Measurements from ENCODE around the gene PDIA6. TPM values are rescaled to one million over a fixed set of nuclear protein-coding genes. Genes with fewer than 3 reads are reported as not detected.
"Not testable (repeated sequence)": the region's sequence is repeated elsewhere in the genome, so short reads cannot be mapped to it uniquely, and the experiment has no call there.

PDIA6 gene
- total RNA-seq, 6 experiments from 2014 or later = 141 to 232 (median 191) TPM

GRCh38 chr2:10811517-10811916 is 1.1 kb downstream of the PDIA6 start:
- Histone ChIP-seq H3K36me3 (peaks cover 0 to 3% (median 0%) of the 10 kb centered on the region in 4 donors), H3K4me3 (peak overlapping the region; percentile 72 to 98 (median 82)), H3K27ac (peak overlapping the region; percentile 84 to 95 (median 94)), H3K4me1 (peaks cover 0 to 30% (median 11%) of the 10 kb centered on the region in 4 donors), H3K27me3 (no peaks in the 10 kb centered on the region), H3K9me3 (no peaks in the 10 kb centered on the region)
- WGBS (ENCODE audit: insufficient coverage, low coverage, low lambda C conversion rate, missing lambda C conversion rate) = 4% methylated on average over 5 of the region's 14 CpGs
- intact Hi-C loops (cut with DNase I) = no loop called here
- ATAC-seq = no peak
- TF ChIP-seq POLR2A (IDR thresholded peaks at IDR 0.05) (no peak), CTCF (IDR thresholded peaks at IDR 0.05) (no peak)
- no peak for DNase-seq

- H3K4me1 ChIP-seq = peaks cover 0 to 30% (median 11%) of the 10 kb centered on the region in 4 donors
- H3K9me3 ChIP-seq = no peaks in the 10 kb centered on the region
- peaks cover 0 to 3% (median 0%) of the 10 kb centered on the region in 4 donors for H3K36me3 ChIP-seq
- no peaks in the 10 kb centered on the region for H3K27me3 ChIP-seq
- TF ChIP-seq CTCF (IDR thresholded peaks at IDR 0.05) (no peak), POLR2A (IDR thresholded peaks at IDR 0.05) (no peak)
- WGBS (ENCODE audit: insufficient coverage, low coverage, low lambda C conversion rate, missing lambda C conversion rate) = 28% methylated on average over 8 of the region's 8 CpGs
- intact Hi-C loops (cut with DNase I) = no loop called here
- DNase-seq (no peak), ATAC-seq (peak in 1 of 4 donors; percentile 21)
- H3K27ac ChIP-seq = peak overlapping the region in 1 of 3 donors; percentile 84
- H3K4me3 ChIP-seq = peak overlapping the region; percentile 1 to 98 (median 72)
Observed at GRCh38 chr2:10810202-10811161, 2.1 kb downstream of the PDIA6 start.

GRCh38 chr2:10806543-10806942 is 6.0 kb downstream of the PDIA6 start:
- Histone ChIP-seq H3K27ac (no peak overlapping the region), H3K36me3 (peaks cover 0 to 13% (median 3%) of the 10 kb centered on the region in 4 donors), H3K27me3 (no peaks in the 10 kb centered on the region), H3K4me1 (peaks cover 0 to 34% (median 11%) of the 10 kb centered on the region in 4 donors), H3K4me3 (no peak overlapping the region), H3K9me3 (no peaks in the 10 kb centered on the region)
- TF ChIP-seq POLR2A (IDR thresholded peaks at IDR 0.05) = no peak
- TF ChIP-seq CTCF (IDR thresholded peaks at IDR 0.05) = no peak
- DNase-seq = no peak
- 86% methylated on average over 3 of the region's 3 CpGs for WGBS (ENCODE audit: insufficient coverage, low coverage, low lambda C conversion rate, missing lambda C conversion rate)
- intact Hi-C loops (cut with DNase I) = no loop called here
- no peak for ATAC-seq

GRCh38 chr2:10805990-10806389 is 6.6 kb downstream of the PDIA6 start:
- Histone ChIP-seq H3K36me3 (peaks cover 0 to 19% (median 6%) of the 10 kb centered on the region in 4 donors), H3K4me1 (peaks cover 0 to 31% (median 10%) of the 10 kb centered on the region in 4 donors)
- H3K9me3 ChIP-seq; H3K27ac ChIP-seq; H3K4me3 ChIP-seq; H3K27me3 ChIP-seq; DNase-seq; ATAC-seq; intact Hi-C loops (cut with DNase I): not testable (repeated sequence)
- 58% methylated on average over 2 of the region's 6 CpGs for WGBS (ENCODE audit: insufficient coverage, low coverage, low lambda C conversion rate, missing lambda C conversion rate)

GRCh38 chr2:10802657-10803056 is 9.9 kb downstream of the PDIA6 start:
- H3K9me3 ChIP-seq = no peaks in the 10 kb centered on the region
- intact Hi-C loops (cut with DNase I) = no loop called here
- WGBS (ENCODE audit: insufficient coverage, low coverage, low lambda C conversion rate, missing lambda C conversion rate) = 94% methylated on average over 4 of the region's 8 CpGs
- H3K27ac ChIP-seq = no peak overlapping the region
- no peak for TF ChIP-seq POLR2A (IDR thresholded peaks at IDR 0.05)
- no peaks in the 10 kb centered on the region for H3K27me3 ChIP-seq
- DNase-seq (no peak), ATAC-seq (no peak)
- H3K4me3 ChIP-seq = no peak overlapping the region
- peaks cover 0 to 6% (median 2%) of the 10 kb centered on the region in 4 donors for H3K4me1 ChIP-seq
- H3K36me3 ChIP-seq = peaks cover 0 to 45% (median 7%) of the 10 kb centered on the region in 4 donors
